Measurements from ENCODE around the gene ARID3A.

GRCh38 chr19:929203-929890 lies 3.5 kb downstream of the ARID3A start:
- TF ChIP-seq NR1H2 (CRISPR knock-in tag; IDR thresholded peaks at IDR 0.05): no peak
- TF ChIP-seq, protein P1, sequence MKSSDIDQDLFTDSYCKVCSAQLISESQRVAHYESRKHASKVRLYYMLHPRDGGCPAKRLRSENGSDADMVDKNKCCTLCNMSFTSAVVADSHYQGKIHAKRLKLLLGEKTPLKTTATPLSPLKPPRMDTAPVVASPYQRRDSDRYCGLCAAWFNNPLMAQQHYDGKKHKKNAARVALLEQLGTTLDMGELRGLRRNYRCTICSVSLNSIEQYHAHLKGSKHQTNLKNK (CRISPR knock-in tag; IDR thresholded peaks at IDR 0.05): no peak
- TF ChIP-seq, protein P2, sequence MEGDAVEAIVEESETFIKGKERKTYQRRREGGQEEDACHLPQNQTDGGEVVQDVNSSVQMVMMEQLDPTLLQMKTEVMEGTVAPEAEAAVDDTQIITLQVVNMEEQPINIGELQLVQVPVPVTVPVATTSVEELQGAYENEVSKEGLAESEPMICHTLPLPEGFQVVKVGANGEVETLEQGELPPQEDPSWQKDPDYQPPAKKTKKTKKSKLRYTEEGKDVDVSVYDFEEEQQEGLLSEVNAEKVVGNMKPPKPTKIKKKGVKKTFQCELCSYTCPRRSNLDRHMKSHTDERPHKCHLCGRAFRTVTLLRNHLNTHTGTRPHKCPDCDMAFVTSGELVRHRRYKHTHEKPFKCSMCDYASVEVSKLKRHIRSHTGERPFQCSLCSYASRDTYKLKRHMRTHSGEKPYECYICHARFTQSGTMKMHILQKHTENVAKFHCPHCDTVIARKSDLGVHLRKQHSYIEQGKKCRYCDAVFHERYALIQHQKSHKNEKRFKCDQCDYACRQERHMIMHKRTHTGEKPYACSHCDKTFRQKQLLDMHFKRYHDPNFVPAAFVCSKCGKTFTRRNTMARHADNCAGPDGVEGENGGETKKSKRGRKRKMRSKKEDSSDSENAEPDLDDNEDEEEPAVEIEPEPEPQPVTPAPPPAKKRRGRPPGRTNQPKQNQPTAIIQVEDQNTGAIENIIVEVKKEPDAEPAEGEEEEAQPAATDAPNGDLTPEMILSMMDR (IDR thresholded peaks at IDR 0.05): no peak
- no peak for TF ChIP-seq ATF1 (CRISPR knock-in tag; IDR thresholded peaks at IDR 0.05)
- TF ChIP-seq IRF1 (CRISPR knock-in tag; IDR thresholded peaks at IDR 0.05): no peak
- no peak for TF ChIP-seq CBFB (CRISPR knock-in tag; IDR thresholded peaks at IDR 0.05; ENCODE audit: low read depth)
- TF ChIP-seq, protein P3, sequence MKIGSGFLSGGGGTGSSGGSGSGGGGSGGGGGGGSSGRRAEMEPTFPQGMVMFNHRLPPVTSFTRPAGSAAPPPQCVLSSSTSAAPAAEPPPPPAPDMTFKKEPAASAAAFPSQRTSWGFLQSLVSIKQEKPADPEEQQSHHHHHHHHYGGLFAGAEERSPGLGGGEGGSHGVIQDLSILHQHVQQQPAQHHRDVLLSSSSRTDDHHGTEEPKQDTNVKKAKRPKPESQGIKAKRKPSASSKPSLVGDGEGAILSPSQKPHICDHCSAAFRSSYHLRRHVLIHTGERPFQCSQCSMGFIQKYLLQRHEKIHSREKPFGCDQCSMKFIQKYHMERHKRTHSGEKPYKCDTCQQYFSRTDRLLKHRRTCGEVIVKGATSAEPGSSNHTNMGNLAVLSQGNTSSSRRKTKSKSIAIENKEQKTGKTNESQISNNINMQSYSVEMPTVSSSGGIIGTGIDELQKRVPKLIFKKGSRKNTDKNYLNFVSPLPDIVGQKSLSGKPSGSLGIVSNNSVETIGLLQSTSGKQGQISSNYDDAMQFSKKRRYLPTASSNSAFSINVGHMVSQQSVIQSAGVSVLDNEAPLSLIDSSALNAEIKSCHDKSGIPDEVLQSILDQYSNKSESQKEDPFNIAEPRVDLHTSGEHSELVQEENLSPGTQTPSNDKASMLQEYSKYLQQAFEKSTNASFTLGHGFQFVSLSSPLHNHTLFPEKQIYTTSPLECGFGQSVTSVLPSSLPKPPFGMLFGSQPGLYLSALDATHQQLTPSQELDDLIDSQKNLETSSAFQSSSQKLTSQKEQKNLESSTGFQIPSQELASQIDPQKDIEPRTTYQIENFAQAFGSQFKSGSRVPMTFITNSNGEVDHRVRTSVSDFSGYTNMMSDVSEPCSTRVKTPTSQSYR (CRISPR knock-in tag; IDR thresholded peaks at IDR 0.05): no peak
- TF ChIP-seq ZNF416 (CRISPR knock-in tag; IDR thresholded peaks at IDR 0.05): no peak

Measured in WTC11 (cell line).